ENCODE data around the gene SFSWAP. TPM values are rescaled to one million over a fixed set of nuclear protein-coding genes. Genes with fewer than 3 reads are reported as not detected.

Gene SFSWAP
- total RNA-seq, 4 donors from 2014 or later = 49.8 to 88.8 (median 71.3) TPM

GRCh38 chr12:131836714-131837397, 126.0 kb downstream of the SFSWAP start:
- peaks cover 0 to 29% (median 0%) of the 10 kb centered on the region in 4 donors for H3K4me1 ChIP-seq
- H3K36me3 ChIP-seq = peaks cover 0 to 23% (median 0%) of the 10 kb centered on the region in 3 donors
- no peak for TF ChIP-seq CTCF (IDR thresholded peaks at IDR 0.05)
- no peak for TF ChIP-seq POLR2A (IDR thresholded peaks at IDR 0.05)
- TF ChIP-seq EP300 (IDR thresholded peaks at IDR 0.05) = no peak
- H3K27ac ChIP-seq = no peak overlapping the region
- H3K9me3 ChIP-seq = no peaks in the 10 kb centered on the region
- WGBS, 2 donors = 75 to 82% methylated on average over 10 to 12 of the region's 13 CpGs
- DNase-seq (ENCODE audit: low spot score in 2 of 2) = no peak
- peaks cover 0 to 24% of the 10 kb centered on the region in 2 donors for H3K27me3 ChIP-seq
- H3K4me3 ChIP-seq = no peak overlapping the region

- Histone ChIP-seq H3K27ac (no peak overlapping the region), H3K4me3 (no peak overlapping the region), H3K27me3 (no peaks in the 10 kb centered on the region), H3K4me1 (no peaks in the 10 kb centered on the region), H3K36me3 (peaks cover 0 to 55% (median 0%) of the 10 kb centered on the region in 3 donors), H3K9me3 (no peaks in the 10 kb centered on the region)
- no peak for TF ChIP-seq CTCF (IDR thresholded peaks at IDR 0.05)
- no peak for TF ChIP-seq POLR2A (IDR thresholded peaks at IDR 0.05)
- no peak for TF ChIP-seq EP300 (IDR thresholded peaks at IDR 0.05)
- 90 to 93% methylated on average over 43 of the region's 46 CpGs for WGBS, 2 donors
- no peak for DNase-seq (ENCODE audit: low spot score in 2 of 2)
Observed at GRCh38 chr12:131840643-131841416, 129.9 kb downstream of the SFSWAP start.

- no peak overlapping the region for H3K27ac ChIP-seq
- H3K27me3 ChIP-seq = no peaks in the 10 kb centered on the region
- H3K36me3 ChIP-seq = peaks cover 0 to 62% (median 0%) of the 10 kb centered on the region in 3 donors
- TF ChIP-seq POLR2A (IDR thresholded peaks at IDR 0.05) = no peak
- TF ChIP-seq EP300 (IDR thresholded peaks at IDR 0.05) = no peak
- TF ChIP-seq CTCF (IDR thresholded peaks at IDR 0.05) = no peak
- H3K4me1 ChIP-seq = no peaks in the 10 kb centered on the region
- DNase-seq (ENCODE audit: low spot score in 2 of 2) = no peak
- WGBS, 2 donors = 94% methylated on average over 15 to 22 of the region's 22 CpGs
- no peaks in the 10 kb centered on the region for H3K9me3 ChIP-seq
- H3K4me3 ChIP-seq = no peak overlapping the region
Observed at GRCh38 chr12:131841547-131841946, 130.7 kb downstream of the SFSWAP start.

GRCh38 chr12:131842169-131842568, 131.3 kb downstream of the SFSWAP start:
- H3K4me3 ChIP-seq = no peak overlapping the region
- TF ChIP-seq POLR2A (IDR thresholded peaks at IDR 0.05) = no peak
- no peak for TF ChIP-seq CTCF (IDR thresholded peaks at IDR 0.05)
- TF ChIP-seq EP300 (IDR thresholded peaks at IDR 0.05) = no peak

GRCh38 chr12:131843527-131843926, 132.6 kb downstream of the SFSWAP start:
- no peak for DNase-seq (ENCODE audit: low spot score in 2 of 2)
- Histone ChIP-seq H3K4me3 (no peak overlapping the region), H3K27me3 (no peaks in the 10 kb centered on the region), H3K4me1 (no peaks in the 10 kb centered on the region), H3K27ac (no peak overlapping the region), H3K9me3 (no peaks in the 10 kb centered on the region), H3K36me3 (peaks cover 0 to 81% (median 0%) of the 10 kb centered on the region in 3 donors)
- WGBS, 2 donors = 93 to 98% methylated on average over 4 to 16 of the region's 16 CpGs
- TF ChIP-seq POLR2A (IDR thresholded peaks at IDR 0.05) (no peak), EP300 (IDR thresholded peaks at IDR 0.05) (no peak), CTCF (IDR thresholded peaks at IDR 0.05) (no peak)

More at GRCh38 chr12:131842169-131842568, 131.3 kb downstream of the SFSWAP start:
- DNase-seq (ENCODE audit: low spot score in 2 of 2) = no peak
- H3K9me3 ChIP-seq = no peaks in the 10 kb centered on the region
- H3K27ac ChIP-seq = no peak overlapping the region
- peaks cover 0 to 68% (median 0%) of the 10 kb centered on the region in 3 donors for H3K36me3 ChIP-seq
- no peaks in the 10 kb centered on the region for H3K4me1 ChIP-seq
- 86 to 90% methylated on average over 14 to 15 of the region's 15 CpGs for whole genome bisulfite sequencing, 2 donors
- H3K27me3 ChIP-seq = no peaks in the 10 kb centered on the region

Measured in tibial nerve (tissue), 4 donors.